CD4-positive, alpha-beta T cell treated with Interleukin-21 for 1 hour (primary cell): Measurements from ENCODE around the gene PDK1.

ENCODE experiments used
- DNase-seq: peaks from one replicate; pipeline ENCODE4 v3.0.0-alpha.2; 2020

PDK1 gene

GRCh38 chr2:172655091-172655837 lies 99.4 kb downstream of the PDK1 start:
- DNase-seq: no peak

- no peak for DNase-seq
Measured at GRCh38 chr2:172655838-172656573, 100.1 kb downstream of the PDK1 start.
